Neural cell (in vitro differentiated cells): ENCODE measurements around the gene SIVA1.

Source experiments
- EP300 ChIP-seq: fragments of 450-650 bp; conservative IDR thresholded peaks from 2 replicates; pipeline ENCODE4 v1.6.1; 2014; ENCODE audit warnings: antibody characterized with exemption, mild to moderate bottlenecking, moderate library complexity; ENCODE audit not compliant: poor library complexity, severe bottlenecking
- EZH2 ChIP-seq: fragments of 200-600, 300-800 bp; shearing (Covaris generic), sonication (generic); IDR thresholded peaks from 2 replicates; pipeline ENCODE4 v1.6.1; 2014; ENCODE audit warnings: antibody characterized with exemption, low read length, borderline replicate concordance, mild to moderate bottlenecking; ENCODE audit not compliant: insufficient read depth, poor library complexity, severe bottlenecking
- MXI1 ChIP-seq: fragments of 450-650 bp; conservative IDR thresholded peaks from 2 replicates; pipeline ENCODE4 v1.6.1; 2014; ENCODE audit warnings: antibody characterized with exemption, mild to moderate bottlenecking; ENCODE audit not compliant: poor library complexity, severe bottlenecking
- POLR2AphosphoS5 ChIP-seq: IDR thresholded peaks from 2 replicates; pipeline ENCODE4 v1.6.1; 2012
- RAD21 ChIP-seq: fragments of 450-650 bp; conservative IDR thresholded peaks from 2 replicates; pipeline ENCODE4 v1.6.1; 2014; ENCODE audit warnings: antibody characterized with exemption, mild to moderate bottlenecking, moderate library complexity
- SMC3 ChIP-seq: fragments of 450-650 bp; conservative IDR thresholded peaks from 2 replicates; pipeline ENCODE4 v1.6.1; 2014; ENCODE audit warnings: antibody characterized with exemption, mild to moderate bottlenecking, moderate library complexity; ENCODE audit not compliant: poor library complexity
- TAF1 ChIP-seq: IDR thresholded peaks from 2 replicates; pipeline ENCODE4 v1.6.1; 2012; ENCODE audit warnings: low read depth
- TF ChIP-seq, protein P1 (sequence below): fragments of 450-650 bp; IDR thresholded peaks from 2 replicates; pipeline ENCODE4 v1.5.1; 2014; ENCODE audit warnings: antibody characterized with exemption, mild to moderate bottlenecking, moderate library complexity; ENCODE audit not compliant: poor library complexity, severe bottlenecking
- TF ChIP-seq, protein P2 (sequence below): IDR thresholded peaks from 2 replicates; pipeline ENCODE4 v1.6.1; 2012; ENCODE audit warnings: borderline replicate concordance

DNA sequence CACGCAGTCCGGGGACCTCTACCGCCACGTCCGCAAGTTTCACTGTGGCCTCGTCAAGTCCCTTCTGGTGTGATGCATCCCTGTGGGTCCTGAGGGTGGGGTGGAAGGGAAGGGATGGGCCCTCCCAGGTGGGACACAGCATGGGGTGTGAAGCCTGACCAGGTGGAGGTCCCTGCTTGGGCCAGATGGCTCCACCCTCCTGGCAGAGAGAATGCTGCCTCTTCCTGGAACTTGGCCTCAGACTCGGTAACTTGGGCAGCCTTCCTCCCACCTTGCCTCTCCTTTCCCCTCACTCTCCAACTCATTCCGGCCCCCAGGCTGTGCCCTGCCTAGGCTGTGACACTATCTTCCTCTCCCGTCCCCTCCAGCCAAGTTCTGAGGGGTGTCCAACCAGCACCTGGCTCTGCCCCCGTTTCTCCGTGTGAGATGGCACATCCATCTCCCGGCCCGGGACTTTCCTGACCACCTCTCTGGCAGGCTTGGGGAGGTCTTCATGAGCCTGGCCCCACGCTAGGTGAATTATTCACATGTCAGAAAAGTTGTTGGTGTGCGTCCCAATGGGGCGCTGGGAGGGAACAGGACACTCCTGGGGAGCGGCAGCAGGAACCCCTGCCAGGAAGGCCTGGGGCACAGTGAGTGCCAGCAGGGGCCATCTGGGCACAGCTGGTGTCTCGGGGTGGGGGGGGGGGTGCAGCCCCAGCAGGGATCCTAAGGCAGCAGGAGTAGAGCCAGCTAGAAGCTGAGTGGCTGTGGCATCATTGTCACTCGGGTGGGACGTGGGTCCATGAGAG lies 49.6 kb downstream of the SIVA1 start:
- TF ChIP-seq RAD21: no peak
- TF ChIP-seq, protein P1, sequence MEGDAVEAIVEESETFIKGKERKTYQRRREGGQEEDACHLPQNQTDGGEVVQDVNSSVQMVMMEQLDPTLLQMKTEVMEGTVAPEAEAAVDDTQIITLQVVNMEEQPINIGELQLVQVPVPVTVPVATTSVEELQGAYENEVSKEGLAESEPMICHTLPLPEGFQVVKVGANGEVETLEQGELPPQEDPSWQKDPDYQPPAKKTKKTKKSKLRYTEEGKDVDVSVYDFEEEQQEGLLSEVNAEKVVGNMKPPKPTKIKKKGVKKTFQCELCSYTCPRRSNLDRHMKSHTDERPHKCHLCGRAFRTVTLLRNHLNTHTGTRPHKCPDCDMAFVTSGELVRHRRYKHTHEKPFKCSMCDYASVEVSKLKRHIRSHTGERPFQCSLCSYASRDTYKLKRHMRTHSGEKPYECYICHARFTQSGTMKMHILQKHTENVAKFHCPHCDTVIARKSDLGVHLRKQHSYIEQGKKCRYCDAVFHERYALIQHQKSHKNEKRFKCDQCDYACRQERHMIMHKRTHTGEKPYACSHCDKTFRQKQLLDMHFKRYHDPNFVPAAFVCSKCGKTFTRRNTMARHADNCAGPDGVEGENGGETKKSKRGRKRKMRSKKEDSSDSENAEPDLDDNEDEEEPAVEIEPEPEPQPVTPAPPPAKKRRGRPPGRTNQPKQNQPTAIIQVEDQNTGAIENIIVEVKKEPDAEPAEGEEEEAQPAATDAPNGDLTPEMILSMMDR: no peak
- TF ChIP-seq TAF1: no peak
- no peak for TF ChIP-seq EP300
- TF ChIP-seq POLR2AphosphoS5: no peak
- TF ChIP-seq, protein P2, sequence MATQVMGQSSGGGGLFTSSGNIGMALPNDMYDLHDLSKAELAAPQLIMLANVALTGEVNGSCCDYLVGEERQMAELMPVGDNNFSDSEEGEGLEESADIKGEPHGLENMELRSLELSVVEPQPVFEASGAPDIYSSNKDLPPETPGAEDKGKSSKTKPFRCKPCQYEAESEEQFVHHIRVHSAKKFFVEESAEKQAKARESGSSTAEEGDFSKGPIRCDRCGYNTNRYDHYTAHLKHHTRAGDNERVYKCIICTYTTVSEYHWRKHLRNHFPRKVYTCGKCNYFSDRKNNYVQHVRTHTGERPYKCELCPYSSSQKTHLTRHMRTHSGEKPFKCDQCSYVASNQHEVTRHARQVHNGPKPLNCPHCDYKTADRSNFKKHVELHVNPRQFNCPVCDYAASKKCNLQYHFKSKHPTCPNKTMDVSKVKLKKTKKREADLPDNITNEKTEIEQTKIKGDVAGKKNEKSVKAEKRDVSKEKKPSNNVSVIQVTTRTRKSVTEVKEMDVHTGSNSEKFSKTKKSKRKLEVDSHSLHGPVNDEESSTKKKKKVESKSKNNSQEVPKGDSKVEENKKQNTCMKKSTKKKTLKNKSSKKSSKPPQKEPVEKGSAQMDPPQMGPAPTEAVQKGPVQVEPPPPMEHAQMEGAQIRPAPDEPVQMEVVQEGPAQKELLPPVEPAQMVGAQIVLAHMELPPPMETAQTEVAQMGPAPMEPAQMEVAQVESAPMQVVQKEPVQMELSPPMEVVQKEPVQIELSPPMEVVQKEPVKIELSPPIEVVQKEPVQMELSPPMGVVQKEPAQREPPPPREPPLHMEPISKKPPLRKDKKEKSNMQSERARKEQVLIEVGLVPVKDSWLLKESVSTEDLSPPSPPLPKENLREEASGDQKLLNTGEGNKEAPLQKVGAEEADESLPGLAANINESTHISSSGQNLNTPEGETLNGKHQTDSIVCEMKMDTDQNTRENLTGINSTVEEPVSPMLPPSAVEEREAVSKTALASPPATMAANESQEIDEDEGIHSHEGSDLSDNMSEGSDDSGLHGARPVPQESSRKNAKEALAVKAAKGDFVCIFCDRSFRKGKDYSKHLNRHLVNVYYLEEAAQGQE: no peak
- TF ChIP-seq SMC3: no peak
- no peak for TF ChIP-seq MXI1
- no peak for TF ChIP-seq EZH2
